Kidney tubule cell (primary cell): ENCODE results near the gene CTNNA3.

Experiments used
- DNase-seq: peaks from one replicate; pipeline ENCODE4 v3.0.0-alpha.2; 2018; ENCODE audit warnings: low spot score

CTNNA3 gene

DNA sequence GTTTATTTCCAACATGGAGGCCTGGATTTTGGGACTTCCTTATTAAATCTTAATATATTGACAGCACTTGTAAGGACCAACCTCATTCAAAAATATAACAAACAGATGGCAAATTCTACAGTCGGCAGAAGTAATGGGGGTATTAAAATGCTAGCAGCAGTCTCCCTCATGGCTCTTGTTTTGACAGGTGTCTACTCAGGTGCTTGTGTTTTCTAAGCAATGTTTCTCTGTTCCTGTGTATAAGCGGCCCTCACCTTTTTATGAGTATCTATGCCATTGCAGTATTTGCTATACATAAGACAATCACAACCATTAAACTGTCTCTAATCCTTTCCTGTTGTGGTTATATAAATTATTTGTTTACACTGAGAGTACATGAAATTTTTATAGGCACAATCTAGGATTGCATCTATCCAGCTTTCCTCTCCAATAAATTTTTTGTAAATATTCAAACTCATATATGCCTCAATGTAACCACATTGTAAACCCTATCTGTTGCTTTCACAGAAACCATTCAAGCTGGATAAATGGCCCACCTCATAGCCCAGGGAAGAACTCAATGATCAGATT is 835.5 kb downstream of the CTNNA3 start:
- DNase-seq: no peak

DNA sequence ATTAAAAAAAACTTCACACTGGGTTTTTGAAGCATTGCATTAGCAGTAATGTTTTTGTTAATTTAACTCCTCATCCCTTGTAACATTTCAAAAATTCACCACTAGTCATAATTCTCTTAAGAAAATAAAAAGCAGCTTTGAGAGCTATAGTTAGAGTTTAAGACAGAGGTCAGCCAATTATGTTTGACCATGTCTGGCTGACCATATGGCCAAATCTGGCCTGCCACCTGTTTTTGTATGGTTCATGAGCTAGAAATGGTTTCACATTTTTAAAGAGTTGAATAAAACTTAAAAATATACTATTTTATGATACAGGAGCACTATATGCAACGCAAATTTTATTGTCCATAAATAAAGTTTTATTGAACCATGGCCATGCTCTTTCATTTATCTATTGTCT is 843.2 kb downstream of the CTNNA3 start:
- no peak for DNase-seq

DNA sequence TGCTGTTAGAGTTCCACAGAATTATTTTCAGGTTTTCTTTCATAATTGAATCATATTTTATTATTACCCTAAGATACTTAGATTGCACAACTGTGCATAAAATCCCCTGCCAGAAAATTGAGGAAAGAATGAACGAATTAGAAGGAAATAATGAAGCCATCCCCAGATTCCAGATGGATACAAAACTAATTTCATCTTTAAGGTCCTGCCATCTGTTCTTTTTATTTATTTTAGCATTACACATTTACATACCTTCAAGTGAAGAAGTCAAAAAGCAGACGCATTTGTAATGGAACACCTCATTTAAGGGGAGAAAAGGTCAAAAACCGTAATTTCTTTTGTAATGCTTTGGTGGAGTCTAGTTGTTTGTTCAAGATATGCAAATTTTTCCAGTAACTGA is 847.1 kb downstream of the CTNNA3 start:
- DNase-seq: no peak

DNA sequence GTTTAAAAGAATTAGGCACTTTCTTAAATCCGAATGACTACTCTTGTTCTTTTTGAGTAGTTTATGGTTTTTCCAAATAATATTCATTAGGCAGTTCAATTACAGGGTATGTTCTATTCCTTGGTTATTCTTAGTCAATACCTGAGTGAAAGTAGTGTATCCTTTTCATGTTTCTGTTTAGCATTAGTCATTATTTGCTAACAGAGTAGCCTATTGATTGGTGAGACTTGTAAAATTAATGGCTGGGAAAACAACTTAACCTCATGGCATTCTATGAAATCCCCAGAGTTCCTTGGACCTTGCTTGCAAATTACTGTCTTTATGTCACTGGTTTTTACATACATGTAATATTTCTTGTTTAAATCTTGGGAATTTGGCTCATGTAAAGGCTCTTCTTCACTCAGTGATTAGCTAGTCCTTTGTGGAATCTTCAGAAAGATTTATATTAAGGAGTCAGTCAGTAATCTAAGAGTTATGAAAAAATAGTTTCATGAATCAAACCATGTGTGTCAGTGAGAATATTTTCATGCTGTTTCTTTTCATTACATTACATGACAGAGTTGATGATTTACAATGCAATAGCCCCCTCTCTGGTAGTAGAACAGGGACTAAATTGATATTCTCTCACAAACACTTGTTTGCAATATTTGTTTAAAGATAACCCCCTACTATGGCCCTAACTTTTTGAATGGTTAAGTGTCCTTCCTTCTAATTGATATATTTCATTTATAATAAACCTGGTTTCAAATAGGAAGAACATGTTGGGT is 851.6 kb downstream of the CTNNA3 start:
- no peak for DNase-seq

DNA sequence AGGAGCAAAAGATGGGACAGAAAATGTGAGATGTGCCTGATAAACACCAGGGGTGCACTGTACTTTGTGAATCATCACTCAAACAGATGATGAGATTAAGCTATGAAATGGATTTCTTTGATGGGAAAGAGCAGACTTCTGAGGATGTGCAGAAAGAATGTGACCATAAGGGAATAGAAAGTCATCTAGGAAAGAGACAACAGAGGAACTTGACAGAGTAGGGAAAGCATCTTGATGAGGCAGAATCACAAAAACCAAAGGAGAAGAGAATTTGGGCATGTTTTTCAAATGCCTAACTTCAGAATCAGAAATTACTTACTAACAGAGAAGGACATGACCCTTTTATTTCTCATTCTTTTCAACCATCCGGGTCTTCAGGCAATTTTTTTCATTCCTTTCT is 852.6 kb downstream of the CTNNA3 start:
- peak; percentile 10 for DNase-seq

DNA sequence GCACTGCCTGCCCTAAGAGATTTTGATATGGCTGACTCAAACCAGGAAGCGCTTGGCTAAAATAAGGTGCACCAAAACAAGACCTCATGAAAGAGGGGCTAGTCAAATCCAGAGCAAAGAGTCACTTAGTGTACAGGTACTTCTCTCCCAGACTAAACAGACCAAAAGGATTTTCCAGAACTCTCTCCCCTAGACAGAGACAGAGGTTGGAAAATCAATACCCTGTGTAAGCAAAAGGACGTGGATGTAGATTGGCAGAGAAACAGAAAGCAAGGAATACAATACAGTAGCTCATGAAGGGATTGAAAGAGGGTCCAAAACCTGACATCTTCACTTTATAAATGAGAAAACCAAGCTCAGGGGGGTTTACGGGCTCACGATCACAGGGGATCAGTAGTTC is 853.1 kb downstream of the CTNNA3 start:
- peak; percentile 18 for DNase-seq

DNA sequence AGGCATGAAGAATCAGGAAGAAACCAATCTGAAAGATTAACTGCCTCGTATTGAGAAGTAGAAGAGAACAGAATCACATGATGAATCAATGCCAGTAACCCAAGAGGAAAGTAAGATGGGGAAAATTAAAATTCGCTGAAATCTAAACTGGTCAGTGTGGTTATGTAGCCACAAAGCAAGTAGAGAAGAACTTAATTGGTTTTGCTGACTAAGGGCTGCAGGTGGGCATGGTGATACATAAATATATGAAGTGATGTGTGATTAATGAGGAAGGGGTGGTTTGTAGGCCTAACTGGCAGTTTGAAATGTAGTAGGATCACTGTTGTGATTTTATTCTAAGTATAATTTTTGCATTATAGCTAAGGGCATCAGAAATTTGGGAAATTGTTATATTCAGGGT is 853.6 kb downstream of the CTNNA3 start:
- no peak for DNase-seq

DNA sequence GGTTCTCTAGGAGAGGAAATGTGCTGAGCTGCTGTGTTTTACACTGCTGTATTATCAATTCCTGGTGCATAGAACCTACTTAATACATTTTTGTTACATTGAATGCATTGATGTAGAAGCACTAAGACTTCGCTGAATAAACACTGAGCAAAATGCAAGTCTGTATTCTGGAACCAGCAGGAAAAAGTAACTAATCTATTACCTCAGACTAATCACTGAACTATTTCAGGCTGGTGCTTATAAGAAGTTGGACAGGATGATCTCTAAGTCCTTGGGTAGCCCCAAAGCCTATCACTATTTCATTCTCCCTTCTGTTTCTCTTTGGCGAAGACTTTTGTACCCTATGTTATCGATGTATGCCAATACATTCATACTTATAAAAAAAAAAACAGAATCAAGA is 857.3 kb downstream of the CTNNA3 start:
- DNase-seq: peak; percentile 71

DNA sequence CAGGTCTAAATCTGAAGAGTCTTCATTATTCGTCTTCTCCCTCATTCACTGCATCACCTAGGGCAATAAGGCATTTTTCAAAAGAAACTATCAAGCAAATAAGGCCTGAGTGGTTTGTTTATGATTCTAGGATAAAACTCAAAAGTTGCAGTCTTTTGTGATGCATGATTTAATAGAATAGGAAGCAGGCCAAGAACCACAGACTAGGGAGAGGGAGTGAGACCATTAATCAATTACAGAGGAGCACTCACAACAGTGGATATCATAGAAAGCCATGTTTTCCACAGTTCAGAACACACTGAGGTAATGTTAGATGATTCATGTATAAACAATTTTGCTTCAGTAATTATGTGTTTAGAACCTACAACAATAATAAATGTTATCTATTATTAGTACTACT is 858.0 kb downstream of the CTNNA3 start:
- peak; percentile 93 for DNase-seq

DNA sequence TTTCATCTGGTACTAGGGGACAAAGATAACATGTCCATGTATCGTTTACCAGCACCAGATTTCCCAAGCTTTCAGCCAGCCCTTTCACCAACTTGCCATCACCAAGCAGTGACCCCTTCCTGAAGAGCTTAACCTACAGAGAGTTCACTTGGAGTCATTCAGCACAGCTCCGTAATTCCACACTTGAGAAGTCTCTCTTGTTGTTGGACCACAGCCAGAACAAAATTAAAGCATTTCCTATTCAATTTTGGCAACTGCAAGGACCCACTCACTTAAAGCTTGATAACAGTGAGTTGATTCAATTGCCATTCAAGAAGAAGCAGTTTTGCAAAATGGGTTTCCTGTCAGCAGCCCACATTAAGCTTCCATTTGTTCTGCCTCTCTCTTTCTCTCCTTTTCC is 858.7 kb downstream of the CTNNA3 start:
- peak; percentile 77 for DNase-seq

DNA sequence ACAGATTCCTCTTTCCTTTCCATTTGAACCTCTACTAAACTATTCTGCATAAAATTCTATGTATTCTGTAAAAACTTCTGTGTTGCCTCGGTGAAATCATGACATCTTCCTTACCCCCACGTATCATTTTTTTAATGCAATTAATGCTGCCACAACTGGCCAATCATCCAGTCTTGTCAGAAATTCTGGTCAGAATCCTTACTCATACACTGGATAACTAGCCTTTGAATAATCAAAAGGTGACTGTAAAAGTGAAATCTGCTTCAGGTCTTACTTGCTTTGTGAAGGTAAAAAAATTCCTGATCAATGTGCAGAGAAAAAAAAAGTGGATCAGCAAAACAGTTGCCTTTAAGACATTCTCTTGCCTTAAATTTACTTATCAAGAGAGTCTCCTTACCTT is 859.2 kb downstream of the CTNNA3 start:
- peak; percentile 58 for DNase-seq

DNA sequence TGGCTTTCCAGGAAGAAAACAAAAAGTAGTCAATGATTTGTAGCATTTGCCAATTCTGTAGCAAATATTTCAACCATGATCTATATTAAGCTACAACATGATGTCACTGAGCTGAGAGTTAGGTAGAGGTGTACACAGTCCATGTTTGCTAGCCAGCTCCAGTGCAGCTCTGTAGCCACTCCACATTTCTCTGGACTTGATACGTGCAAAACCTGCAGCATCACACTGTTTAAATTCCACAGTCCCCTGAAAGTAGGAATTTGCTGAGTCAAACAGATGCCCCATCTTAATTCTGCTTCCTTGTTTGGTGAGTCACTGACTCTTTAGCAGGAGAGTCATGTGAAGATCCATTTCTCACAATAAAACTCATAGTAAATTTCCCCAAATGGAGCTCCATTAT is 859.9 kb downstream of the CTNNA3 start:
- DNase-seq: peak; percentile 99

DNA sequence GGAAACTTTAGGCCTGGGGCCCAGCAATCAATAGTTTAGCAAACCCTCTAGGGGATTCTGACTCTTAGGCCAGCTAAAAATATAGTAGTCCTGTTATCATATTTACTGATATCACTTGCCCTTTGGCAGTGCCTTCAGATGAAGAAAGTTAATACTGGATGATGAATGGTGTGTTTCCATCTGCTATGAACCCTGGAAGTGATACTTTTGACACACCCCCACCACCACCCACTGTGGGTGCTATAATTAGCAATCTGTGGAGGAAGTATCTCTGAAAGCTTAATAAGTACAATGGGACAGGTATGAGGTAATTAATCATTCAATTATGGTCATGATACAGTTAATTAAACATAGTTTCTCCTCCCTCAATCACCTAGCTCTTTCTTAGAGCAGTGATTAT is 860.6 kb downstream of the CTNNA3 start:
- peak; percentile 52 for DNase-seq

DNA sequence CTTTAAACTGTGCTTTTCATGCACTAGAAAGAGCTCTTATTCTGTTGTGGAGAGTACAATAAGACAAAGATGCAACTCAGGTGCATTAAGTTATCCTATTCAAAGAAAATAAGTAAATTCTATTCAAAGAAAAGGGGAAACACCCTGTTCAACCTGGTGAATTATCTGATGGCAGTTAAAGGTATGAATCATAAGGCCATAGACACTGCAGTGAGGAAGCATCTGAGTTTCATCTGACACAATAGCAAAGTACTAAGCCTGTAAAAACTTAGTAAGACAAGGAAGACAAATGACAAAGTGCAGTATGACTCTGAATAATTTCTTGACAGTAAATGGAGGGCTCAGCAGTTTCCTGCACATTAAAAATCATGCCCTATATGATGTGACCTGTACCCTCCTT is 861.2 kb downstream of the CTNNA3 start:
- peak; percentile 86 for DNase-seq

DNA sequence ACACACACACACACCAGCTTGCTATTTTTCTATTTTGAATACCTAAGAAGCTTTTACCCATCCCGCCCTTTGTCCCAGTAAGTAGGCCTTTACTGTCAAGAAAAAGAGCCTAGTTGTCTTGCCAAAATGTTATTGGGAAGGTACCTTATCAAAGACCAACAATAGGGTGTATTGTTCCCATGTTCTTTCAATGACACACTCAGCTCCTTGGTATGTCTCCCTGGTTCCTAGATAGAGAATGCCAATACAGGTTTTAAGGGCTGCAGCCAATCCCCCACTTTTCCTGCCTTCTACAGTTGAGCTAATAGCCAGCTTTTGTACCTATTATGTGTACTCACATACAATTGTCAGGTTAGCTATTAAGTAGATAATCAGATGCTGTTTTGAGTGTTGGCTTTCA is 862.1 kb downstream of the CTNNA3 start:
- peak; percentile 77 for DNase-seq

DNA sequence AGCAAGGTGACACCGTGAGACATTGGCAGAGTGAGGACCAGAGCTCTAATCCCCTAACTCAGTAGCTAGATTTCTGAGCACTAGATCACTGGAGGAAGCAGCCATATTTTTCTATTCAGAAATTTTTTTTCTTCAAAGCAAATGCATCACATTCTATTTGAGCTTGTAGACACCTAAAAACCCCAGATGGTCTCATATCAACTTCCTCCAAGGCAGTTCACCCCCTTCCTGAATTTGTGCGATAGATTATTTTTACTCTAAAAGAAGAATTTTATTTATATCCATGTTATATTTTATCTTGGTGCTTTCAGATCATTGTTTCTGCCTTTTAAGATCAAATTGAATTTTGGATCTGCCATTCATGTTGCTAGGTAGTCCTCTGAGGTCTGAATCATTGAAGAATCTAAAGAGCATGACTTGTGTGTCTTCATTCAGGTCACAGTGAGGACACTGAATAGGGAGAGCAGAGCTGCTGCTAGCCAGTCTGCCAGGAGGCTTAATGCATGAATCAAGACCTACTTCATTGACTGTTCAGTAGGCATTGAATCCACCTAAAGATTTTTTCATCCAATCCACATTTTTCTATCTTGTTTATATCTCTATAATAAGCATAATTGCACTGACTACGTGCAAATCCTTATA is 863.1 kb downstream of the CTNNA3 start:
- peak; percentile 57 for DNase-seq

DNA sequence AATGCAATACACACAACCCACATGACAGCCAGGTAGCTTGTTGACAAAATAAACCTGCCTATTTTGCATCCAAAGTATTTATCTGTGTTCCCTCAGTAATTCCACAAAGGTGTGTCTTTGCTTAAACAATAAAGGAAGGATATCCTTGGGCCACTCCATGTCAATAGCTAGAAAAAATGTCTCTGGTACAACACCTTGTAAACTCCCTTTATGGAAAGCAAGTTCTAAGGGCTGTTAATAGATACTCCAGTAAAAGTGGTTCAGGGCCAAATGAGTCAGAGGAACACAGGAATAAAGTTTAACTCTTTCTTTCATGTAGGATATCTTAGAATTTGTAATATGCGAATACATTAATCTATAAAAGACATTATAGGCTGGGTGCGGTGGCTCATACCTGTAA is 867.0 kb downstream of the CTNNA3 start:
- DNase-seq: peak; percentile 54

DNA sequence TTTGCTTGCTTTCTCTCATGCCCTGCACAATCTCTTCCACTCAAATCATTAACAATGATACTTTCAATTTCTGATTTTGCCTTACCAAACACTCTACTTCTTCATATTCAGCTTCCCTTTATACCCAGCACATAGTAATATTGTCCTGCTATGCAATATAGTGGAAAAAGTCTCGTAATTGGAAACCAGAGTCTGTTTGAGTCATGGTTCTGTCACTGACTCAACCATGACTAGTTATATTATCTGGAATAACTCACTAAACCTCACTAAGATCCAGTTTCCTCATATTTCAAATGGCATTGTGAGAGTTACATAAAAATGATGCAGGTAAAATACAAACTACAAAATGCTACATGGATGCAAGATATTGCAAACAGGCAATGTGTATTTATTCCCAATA is 868.6 kb downstream of the CTNNA3 start:
- DNase-seq: peak; percentile 83

DNA sequence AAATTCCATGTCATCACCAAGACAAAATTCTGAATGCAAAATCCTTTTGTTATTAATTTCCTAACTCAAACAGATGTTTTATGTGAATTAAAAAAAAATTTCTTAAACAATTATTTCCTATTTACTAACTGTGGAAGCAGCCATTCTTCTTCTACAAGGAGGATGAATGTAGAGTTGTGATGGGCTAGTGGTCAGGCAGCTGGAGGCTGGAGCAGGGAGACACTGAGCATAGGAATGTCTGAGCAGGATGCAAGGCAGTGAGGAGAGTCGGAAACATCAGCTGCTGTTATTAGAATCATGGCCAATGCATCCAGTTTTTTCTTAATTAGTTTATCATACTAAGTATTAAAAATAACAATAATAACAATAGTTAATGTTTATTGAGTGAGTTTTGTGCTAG is 872.7 kb downstream of the CTNNA3 start:
- DNase-seq: no peak

DNA sequence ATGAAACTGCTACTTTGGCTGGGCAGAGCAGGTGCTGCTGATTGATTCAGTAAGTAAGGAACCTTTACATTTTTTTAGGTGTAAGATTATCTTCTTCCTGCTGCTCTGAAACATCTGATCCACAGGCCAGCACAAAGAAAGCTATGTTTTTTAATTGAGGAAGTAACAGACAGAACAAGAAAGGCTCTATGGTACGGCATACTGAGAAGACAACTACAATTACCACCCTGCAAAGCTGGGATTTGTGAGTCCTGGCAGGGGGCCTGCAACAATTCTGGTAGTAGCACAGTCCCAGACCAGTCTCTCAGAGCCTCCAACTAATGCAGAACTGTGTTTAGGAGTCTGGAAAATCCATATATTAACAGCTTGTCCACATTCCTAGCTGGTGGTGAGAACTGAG is 873.2 kb downstream of the CTNNA3 start:
- DNase-seq: no peak

DNA sequence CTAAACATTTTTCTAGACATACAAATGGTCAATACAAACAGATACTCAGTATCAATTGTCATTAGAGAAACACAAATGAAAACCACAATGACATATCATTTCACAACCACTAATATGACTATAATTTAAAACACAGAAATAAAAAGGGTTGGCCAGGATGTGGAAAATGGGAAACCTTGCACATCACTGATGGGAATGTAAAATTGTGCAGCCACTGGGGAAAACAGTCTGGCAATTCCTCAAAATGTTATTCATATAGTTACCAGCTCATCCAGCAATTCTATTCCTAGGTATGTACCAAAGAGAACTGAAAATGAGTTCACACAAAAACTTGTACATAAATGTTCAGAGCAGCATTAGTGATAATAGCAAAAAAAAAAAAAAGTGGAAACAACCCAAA is 876.3 kb downstream of the CTNNA3 start:
- no peak for DNase-seq

DNA sequence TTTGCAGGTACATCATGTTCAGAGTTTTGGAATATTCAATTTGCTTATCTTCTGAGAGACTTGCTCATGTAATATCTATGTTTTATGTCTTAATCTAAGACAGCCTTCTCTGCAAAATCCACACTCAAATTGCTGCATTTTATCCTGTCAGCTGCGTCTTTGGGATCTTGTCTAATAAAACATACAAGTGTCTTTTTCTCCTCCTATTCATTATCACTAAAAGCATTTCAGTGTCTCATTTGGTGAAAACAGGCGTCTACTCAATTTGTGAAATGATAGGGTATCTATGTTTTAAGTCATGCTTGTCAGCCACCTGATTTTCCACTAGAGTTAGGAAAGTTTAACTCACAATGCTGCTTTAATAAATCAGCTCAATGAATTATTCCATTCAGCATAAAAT is 882.9 kb downstream of the CTNNA3 start:
- DNase-seq: no peak

DNA sequence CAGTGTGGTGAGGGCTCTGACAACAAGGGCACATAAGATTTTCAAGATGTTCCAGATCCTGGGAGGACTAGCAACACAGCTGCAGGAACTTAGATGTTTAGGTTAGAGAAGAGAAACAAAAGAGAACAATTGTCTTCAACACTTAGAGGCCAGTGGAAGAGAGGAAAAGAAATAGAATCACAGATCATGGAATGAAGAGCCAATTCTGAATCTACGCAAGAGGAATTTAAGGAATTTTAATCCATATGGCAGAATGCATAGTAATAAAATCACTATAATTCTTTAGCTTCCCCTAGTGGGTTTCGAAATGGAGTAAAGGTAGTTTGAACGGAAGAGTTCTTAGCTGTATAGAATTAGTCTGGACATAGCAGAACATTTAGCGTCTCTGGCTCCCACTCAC is 884.8 kb downstream of the CTNNA3 start:
- no peak for DNase-seq

DNA sequence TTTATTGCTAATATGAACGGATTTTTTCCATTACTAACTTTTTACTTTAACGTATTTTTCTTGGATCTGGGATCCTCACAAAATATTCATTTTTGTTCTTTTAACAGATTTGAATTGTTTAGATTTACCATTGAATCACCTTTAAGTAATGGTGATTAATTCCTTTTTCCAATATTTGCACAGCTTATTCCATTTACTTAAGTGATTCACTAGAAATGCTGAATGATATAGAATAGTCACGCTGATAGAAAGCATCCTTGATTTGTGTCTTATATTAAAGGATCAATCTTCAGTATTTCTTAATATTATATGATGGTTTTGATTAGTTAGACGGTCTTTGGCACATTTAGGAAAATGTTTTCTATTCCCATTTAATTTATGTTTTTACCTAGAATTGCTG is 886.6 kb downstream of the CTNNA3 start:
- no peak for DNase-seq
